Lung (tissue), 12 donors: Measurements from ENCODE around the gene TEAD1. TPM values are rescaled to one million over a fixed set of nuclear protein-coding genes. Genes with fewer than 3 reads are reported as not detected.

Experiments used
- ATAC-seq: fragments of 200-7000 bp; cut with Tn5 transposase; one replicate; pipeline ENCODE4 v1.9.1; 2020; ENCODE audit warnings: moderate number of reproducible peaks; ENCODE audit not compliant: insufficient read depth, low FRiP score
- DNase-seq, 3 donors: peaks; one replicate each; pipeline ENCODE4 v3.0.0-alpha.2; 2013 to 2017
- H3K27ac ChIP-seq, 2 donors: one replicate each; pipeline ENCODE4 v1.5.1; 2013; ENCODE audit warnings: mild to moderate bottlenecking in 2 of 2, moderate library complexity in 2 of 2, control low read depth in 1 of 2, inconsistent platforms in 1 of 2, low read depth in 1 of 2, low read length in 1 of 2
- H3K27me3 ChIP-seq, 3 donors: one replicate each; pipeline ENCODE4 v1.5.1; 2013; ENCODE audit warnings: low read length in 2 of 3; ENCODE audit not compliant: control insufficient read depth in 3 of 3, insufficient read depth in 3 of 3
- H3K36me3 ChIP-seq, 4 donors: one replicate each; pipeline ENCODE4 v1.5.1; 2013; ENCODE audit warnings: low read length in 4 of 4, mild to moderate bottlenecking in 1 of 4, moderate library complexity in 1 of 4; ENCODE audit not compliant: control insufficient read depth in 4 of 4, insufficient read depth in 4 of 4
- H3K4me1 ChIP-seq, 5 donors: one replicate each; pipeline ENCODE4 v1.5.1; 2013; ENCODE audit warnings: low read length in 5 of 5, mild to moderate bottlenecking in 2 of 5, moderate library complexity in 1 of 5; ENCODE audit not compliant: control insufficient read depth in 5 of 5, insufficient read depth in 5 of 5
- H3K4me3 ChIP-seq: one replicate; pipeline ENCODE4 v1.5.1; 2013; ENCODE audit warnings: mild to moderate bottlenecking, control low read depth, moderate library complexity
- H3K9ac ChIP-seq, 2 donors: one replicate each; pipeline ENCODE4 v1.5.1; 2013; ENCODE audit warnings: low read length in 2 of 2, control low read depth in 1 of 2; ENCODE audit not compliant: insufficient read depth in 1 of 2
- H3K9me3 ChIP-seq, 4 donors: one replicate each; pipeline ENCODE4 v1.5.1; 2013; ENCODE audit warnings: low read length in 3 of 4, mild to moderate bottlenecking in 1 of 4, moderate library complexity in 1 of 4; ENCODE audit not compliant: control insufficient read depth in 4 of 4, insufficient read depth in 3 of 4
- CTCF ChIP-seq: IDR thresholded peaks from 2 replicates; pipeline ENCODE4 v1.5.1; 2012; ENCODE audit warnings: mild to moderate bottlenecking; ENCODE audit errors: control extremely low read depth, extremely low read depth
- WGBS, 2 donors: extraction: QIAGEN DNeasy Blood & Tissue Kit; methylation state at CpG; one replicate each; pipeline ENCODE4 v1.1.7; 2013; 5-methylcytosine and 5-hydroxymethylcytosine counted together
- polyA plus RNA-seq, 2 donors: library from polyadenylated mRNA; stranded (reverse); fragments of 200-250 nt; gene quantifications; one replicate each; pipeline ENCODE4 v1.2.1, GENCODE V29; 2013
- total RNA-seq, 2 donors: library from RNA; depleted of rRNA in 1 of 2; stranded (reverse); fragments of >200 nt in 1 of 2; gene quantifications; one replicate each; pipeline ENCODE4 v1.2.1, GENCODE V29; 2014 to 2021
- donor health status: control.
- donor health status: control.
- donor health status: Bipolar disorder and iron deficiency.
- donor health status: healthy.
- donor health status: DM: yes; HTN: yes; CAD: no.

The TEAD1 gene
- total and polyA plus RNA-seq, 4 donors, result 7.7 to 141 (median 38.8) TPM

- ATAC-seq, result no peak
- H3K4me3 ChIP-seq, result no peak overlapping the region
- H3K4me1 ChIP-seq, result peaks cover 0 to 37% (median 9%) of the 10 kb centered on the region in 5 donors
- H3K9ac ChIP-seq, result no peak overlapping the region
- H3K9me3 ChIP-seq, result no peaks in the 10 kb centered on the region
- no peaks in the 10 kb centered on the region for H3K36me3 ChIP-seq
- 81% methylated on average over 9 of the region's 9 CpGs for WGBS, 2 donors
- no peaks in the 10 kb centered on the region for H3K27me3 ChIP-seq
- TF ChIP-seq CTCF, result no peak
- no peak for DNase-seq
- H3K27ac ChIP-seq, result no peak overlapping the region
These were observed 81.6 kb downstream of the TEAD1 start for GRCh38 chr11:12755510-12756453.

- TF ChIP-seq CTCF, result no peak
- Histone ChIP-seq H3K4me1 (peaks cover 0 to 41% (median 9%) of the 10 kb centered on the region in 5 donors), H3K27ac (peak overlapping the region in 1 of 2 donors; percentile 61), H3K9me3 (no peaks in the 10 kb centered on the region), H3K9ac (no peak overlapping the region), H3K4me3 (no peak overlapping the region), H3K36me3 (no peaks in the 10 kb centered on the region), H3K27me3 (no peaks in the 10 kb centered on the region)
- DNase-seq (no peak), ATAC-seq (no peak)
- 84 to 93% methylated on average over 1 of the region's 1 CpG for WGBS, 2 donors
These were observed 82.2 kb downstream of the TEAD1 start for GRCh38 chr11:12756454-12756806.

GRCh38 chr11:12756867-12757266 is 82.6 kb downstream of the TEAD1 start:
- no peaks in the 10 kb centered on the region for H3K9me3 ChIP-seq
- H3K4me1 ChIP-seq, result peaks cover 2 to 44% (median 9%) of the 10 kb centered on the region in 5 donors
- 53 to 54% methylated on average over 3 of the region's 3 CpGs for WGBS, 2 donors
- H3K36me3 ChIP-seq, result no peaks in the 10 kb centered on the region
- H3K27me3 ChIP-seq, result no peaks in the 10 kb centered on the region
- H3K4me3 ChIP-seq, result no peak overlapping the region
- DNase-seq, result no peak
- no peak for TF ChIP-seq CTCF
- no peak overlapping the region for H3K9ac ChIP-seq
- peak overlapping the region in 1 of 2 donors; percentile 61 for H3K27ac ChIP-seq
- no peak for ATAC-seq
